GM12892 (cell line): Measurements from ENCODE around the gene ENOX1.

ENCODE experiments used
- POLR2A ChIP-seq: IDR thresholded peaks from 2 replicates; pipeline ENCODE4 v1.6.1; 2011; ENCODE audit warnings: low read depth, low read length, control low read depth
- POLR2AphosphoS5 ChIP-seq: IDR thresholded peaks from 2 replicates; pipeline ENCODE4 v1.6.1; 2011; ENCODE audit warnings: low read depth, low read length, control low read depth
- TAF1 ChIP-seq: IDR thresholded peaks from 2 replicates; pipeline ENCODE4 v1.6.1; 2011; ENCODE audit warnings: low read depth, mild to moderate bottlenecking, control low read depth, low read length, borderline replicate concordance

DNA sequence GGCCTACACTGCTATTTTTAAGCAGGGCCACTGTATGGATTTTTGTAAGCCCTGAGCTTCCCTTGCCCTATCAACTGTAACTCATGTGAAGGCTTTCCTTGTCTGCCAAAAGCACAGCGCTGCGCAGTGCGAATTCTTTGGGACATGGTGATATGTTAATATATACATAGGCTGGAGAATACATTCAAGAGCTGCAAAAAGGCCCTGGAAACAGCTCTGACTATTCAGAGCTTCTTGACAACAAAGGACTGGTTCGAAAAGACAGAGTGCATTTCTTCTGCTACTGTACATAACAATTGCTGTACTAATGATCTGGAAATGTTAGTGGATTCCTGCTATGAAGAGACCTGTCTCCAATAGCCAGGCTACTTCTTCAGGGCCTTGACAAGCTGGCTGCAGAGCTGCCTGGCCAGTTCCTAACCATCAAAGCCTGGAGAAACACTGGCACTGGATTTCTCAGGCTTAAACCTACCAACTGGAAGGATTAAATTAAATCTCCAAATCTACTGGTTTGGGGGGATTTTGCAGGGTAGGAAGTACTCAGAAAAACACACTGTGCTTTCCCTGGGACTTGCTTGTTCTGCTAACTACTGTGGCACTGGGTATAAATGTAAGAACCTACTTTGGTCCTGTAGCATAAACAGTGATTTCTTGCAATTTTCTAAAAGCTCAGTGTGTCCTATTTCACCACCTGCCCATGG, 516.5 kb downstream of the ENOX1 start:
- no peak for TF ChIP-seq POLR2A
- no peak for TF ChIP-seq POLR2AphosphoS5
- TF ChIP-seq TAF1, result no peak
